GM18867 (cell line): Measurements from ENCODE around the gene FAM240B.
A peak's percentile ranks its signal among the peaks of the same experiment; 100 is the strongest.

Experiments used
- ATAC-seq: cut with Tn5 transposase; IDR thresholded peaks from one replicate; pipeline ENCODE4 v1.9.1; 2021; ENCODE audit warnings: mild to moderate bottlenecking, moderate library complexity; ENCODE audit not compliant: unreplicated experiment

Gene FAM240B

DNA sequence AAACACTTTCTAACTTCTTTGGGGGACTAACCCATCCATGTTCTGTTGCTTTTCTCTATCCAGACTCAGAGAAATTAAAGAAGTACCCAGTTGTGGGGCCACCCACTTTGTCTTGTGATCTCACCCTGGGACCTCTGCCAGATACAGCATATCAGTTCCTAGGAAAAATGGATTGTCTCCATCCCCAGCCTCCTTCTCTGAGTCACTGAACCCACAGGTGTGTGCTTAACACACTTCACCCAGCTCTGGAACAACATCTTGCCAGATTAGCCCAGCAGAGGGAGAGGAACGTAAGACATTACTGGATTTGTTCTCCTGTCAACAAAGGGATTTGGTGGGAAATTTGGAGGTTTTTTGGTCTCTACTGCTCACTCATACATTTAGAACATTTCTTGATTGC lies 19.2 kb downstream of the FAM240B start:
- no peak for ATAC-seq

DNA sequence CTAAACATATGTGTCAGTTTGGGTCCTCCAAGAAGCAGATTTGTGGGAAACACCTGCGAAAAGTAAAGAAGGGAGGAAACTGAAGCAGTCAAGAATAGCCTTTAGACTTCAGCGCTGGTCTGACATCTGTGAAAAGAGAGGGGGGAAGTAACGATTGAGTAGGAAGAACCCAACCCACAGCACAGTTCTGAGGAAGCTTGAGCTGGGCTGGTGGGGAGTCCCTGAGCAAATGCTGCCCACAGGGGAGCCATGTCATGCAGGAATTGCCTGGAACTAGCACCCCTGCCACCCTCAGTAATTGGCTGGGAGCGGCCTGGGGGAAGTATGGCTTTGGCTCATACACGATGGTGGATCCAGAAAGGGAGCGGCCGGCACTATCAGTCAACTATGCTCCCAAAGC lies 20.6 kb downstream of the FAM240B start:
- ATAC-seq: no peak

DNA sequence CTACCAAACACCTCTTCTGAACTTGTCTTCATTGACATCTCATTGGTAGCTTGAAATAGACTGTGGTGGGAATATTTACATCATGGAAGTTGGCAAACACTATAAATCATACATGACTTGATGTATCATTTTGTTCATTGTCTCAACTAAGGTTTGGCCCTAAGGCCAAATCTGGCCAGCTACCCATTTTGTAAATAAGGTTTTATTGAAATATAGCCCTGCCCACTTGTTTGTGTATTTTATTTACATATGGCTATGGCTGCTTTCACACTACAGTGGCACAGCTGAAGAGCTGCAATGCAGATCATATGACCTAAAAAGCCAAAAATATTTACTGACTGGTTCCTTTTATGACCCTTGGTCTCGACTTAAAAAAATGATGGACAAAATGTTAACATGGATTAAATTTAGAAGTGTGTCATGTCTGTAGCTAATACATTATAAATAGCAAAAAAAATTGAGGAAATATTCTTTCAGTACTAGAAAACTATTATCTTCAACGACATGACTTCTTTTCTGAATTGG lies 22.1 kb downstream of the FAM240B start:
- no peak for ATAC-seq

DNA sequence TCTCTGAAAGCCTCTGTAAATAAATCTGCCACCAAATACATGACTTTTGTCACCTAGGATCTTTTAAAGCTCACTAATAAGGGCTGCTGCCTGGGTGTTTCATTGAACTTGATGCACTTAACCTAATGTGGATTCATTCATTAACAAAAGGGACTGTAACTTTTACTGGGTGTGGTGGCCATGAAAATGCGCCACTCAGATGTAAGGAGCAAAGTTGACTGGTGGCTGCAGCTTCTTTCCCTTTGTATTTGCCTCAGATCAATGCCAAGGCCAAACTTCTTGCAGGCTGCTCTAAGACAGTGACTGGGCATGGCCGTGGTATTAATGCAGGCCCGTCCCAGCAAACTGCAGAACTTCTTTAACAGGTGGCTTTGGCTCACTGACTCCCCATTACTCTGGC lies 22.9 kb downstream of the FAM240B start:
- ATAC-seq: no peak

DNA sequence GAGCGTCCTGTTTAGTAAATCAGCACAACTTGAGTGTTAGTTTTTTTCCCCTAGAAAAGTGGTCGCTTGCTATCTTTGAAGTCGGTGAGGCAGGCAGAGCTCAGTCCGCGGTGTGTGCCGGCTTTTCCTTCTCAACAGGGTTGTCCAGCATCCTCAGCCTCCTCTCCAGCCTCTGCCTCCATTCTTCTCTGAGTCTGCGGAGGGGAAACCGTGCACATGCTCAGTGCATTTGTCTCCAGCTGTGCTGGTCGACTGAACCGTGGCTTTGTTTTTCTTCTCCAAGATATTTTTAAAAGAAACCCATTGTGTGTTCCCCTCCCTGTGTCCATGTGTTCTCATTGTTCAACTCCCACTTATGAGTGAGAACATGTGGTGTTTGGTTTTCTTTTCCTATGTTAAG lies 25.3 kb downstream of the FAM240B start:
- no peak for ATAC-seq

DNA sequence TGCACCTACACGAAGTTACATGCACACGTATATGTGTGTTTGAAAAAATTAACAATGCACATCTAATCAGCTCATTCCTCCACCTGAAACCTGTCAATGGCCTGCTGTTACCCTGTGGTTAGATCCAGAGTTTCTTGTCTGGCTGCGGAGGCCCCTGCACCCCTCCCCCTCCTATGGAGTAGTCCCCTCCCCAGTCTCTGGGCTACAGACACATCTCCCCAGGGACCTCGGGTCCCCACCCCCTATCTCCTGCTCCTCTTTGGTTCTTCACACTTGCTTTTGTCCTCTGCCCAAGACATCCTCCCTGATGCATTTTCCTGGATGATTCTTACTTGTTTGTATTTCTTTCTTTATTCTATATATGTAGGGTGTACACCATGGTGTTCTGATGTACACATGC lies 27.2 kb downstream of the FAM240B start:
- ATAC-seq: no peak

DNA sequence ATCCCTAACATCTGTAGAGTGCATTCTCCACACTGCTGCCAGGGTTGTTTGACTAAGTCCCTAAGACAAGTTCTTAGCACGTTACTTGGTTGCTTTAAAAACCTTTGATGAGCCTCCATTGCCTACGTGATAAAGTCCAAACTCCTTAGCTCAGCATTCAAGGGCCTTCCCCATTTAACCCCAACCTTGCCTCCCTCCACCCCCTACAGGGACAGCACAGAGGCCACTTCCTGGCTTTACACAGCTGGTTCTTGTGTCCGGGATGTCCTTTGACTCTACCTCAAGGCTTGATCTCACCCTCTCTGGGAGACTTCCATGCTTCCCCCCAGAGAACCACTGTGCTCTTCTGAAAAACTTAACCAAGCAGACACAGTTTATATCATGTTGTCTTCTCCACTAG lies 29.4 kb downstream of the FAM240B start:
- ATAC-seq: no peak

DNA sequence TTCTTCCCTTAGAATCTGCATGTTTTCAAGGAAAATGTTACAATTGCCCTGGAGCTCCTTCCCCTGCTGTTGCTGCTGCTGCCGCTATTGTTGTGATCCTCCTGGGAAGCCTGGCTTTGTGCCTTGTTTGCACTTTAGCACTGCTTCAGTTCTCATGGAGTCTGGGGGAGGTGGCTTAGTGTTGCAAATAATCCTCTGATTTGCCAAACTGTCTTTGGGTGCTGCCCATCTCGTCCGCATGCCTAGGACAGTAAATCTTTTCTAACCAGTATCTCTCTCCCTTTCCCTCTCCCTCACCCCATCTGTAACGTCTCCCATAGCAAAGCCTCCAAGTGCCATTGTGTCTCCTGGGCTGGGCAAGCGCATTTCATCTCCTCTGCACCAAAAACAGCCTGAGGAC lies 30.3 kb downstream of the FAM240B start:
- ATAC-seq: no peak

DNA sequence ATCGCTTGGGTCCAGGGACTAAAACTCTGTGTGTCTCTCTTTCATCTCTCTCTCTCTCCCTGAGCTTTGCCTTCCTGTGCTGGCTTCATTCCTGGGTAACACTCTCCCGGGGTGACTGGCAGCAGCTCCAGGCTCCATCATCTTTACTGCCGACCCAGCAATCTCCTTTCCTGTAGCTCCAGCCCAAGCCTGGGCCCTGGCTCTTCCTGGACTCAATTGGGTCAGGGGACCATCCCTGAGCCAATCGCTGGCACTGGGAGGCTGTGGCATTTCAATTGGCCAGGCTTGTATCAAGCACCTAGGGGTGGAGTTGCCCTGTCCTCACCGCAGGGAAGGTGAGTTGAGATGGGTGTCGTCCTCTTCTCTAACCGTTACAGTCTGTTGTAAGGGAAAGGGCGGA lies 31.9 kb downstream of the FAM240B start:
- ATAC-seq: no peak

DNA sequence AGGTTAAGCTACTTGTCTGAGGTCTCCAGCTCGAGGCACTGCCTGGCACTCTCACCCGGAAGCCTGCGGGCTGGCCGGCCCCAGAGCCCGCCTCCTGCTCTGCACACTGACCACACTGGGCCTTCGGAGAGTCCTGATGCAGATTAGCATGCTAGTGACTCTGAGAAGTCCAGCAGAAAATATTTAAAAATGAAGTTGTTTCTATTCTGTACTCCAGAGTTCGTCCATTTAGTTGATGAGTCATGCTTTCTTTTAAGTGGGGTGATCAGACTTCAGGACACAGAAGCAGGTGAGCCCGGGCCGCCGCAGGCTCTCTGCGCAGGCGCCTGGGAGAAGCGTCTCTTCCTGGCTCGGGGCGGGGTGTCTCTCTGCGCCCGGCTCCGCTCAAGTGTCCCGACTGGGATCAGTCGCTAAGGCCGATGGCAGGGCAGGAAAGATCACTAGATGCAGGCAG lies 32.5 kb downstream of the FAM240B start:
- no peak for ATAC-seq

DNA sequence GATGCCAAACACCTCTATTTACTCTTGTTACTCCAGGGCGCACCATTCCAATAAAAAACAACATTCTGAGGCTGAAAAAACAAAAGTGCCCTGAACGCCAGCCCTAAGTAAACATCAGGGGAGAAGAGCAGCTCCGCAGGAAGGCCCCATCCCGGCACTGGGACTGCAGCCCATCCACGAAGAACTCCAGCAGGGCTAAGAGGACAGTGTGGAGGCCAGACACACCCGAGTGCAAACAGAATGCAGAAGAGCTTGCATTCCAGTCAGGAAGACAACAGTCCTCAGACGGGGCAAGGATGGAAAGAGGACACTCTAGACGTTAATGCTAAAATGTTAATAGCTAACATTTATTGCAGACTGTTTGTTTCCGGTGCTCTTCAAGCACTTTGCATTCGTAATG lies 33.0 kb downstream of the FAM240B start:
- ATAC-seq: no peak

DNA sequence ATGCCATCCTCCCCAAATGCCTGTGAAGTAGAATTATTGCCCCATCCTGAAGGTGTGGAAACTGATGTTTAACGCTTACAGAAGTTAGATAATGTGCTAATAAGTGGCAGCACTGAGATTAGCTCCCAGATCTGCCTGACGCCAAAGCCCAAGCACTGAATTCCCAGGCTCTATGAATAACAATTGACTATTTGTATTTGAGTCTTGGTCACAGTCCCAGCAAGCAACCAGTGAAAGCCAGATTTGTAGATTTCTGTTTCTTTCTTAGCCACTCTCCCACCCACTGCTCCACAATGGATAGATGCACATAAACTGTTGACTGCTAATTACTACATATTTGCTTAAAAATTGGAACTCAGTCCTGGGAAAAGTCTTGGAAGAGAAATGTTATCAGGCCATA lies 34.4 kb downstream of the FAM240B start:
- no peak for ATAC-seq

DNA sequence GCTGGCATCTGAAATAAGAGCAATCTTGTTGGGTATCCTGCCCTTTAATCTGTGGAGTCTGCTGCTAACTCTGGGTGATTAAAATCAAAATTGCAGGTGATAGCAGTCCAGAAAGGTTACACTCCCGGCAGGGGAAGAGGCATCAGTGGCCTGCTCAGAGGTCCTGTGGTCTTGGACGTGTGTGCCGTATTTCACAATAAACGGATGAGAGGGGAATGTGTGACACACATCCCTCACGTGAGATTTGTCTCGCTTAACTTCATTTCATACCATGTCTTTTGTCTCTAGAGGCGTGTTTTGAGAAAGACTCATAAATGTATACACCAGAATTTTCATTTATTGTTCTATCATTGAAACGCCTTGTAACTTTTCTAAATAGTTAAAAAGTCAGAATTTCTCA lies 36.6 kb downstream of the FAM240B start:
- ATAC-seq: no peak

DNA sequence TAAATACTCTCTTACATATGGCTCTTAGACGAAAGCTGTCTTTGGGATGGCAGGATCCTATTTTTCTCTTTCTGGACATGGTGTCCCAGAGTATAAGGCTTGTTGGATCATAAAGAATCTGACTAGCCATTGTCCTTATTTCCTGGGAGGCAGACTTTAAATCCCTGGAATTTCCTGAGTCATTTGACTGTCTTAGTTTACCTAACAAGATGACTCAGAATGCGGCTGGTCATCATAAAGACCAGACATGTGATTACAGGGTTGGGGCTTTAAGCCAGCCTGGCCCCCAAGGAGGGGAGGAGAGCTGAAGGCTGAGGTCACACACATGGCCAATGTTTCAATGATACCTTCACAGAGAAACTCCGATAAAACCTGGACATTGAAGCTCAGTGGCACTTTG lies 37.2 kb downstream of the FAM240B start:
- no peak for ATAC-seq

DNA sequence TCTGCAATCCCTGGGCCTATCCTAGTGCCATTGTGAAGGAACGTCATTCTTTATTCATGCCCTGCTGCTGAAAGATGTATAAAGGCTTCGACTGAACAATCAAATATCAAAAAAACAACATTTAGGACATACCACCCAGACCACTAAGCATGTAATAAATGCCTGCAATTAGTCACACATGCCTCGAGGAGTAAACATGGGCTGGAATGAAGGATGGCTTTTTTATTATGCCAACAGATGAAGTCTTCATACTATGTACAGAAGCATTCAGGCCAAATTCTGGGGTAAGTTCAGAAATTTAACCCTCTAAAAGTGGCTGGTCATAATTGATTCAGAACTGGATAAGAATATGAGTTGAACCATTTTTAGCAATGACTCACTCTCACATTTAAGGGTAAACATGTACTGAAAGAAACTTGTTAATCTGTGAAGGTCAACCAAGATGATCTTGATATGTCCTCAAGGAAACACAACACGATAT lies 38.1 kb downstream of the FAM240B start:
- peak; percentile 63 for ATAC-seq

DNA sequence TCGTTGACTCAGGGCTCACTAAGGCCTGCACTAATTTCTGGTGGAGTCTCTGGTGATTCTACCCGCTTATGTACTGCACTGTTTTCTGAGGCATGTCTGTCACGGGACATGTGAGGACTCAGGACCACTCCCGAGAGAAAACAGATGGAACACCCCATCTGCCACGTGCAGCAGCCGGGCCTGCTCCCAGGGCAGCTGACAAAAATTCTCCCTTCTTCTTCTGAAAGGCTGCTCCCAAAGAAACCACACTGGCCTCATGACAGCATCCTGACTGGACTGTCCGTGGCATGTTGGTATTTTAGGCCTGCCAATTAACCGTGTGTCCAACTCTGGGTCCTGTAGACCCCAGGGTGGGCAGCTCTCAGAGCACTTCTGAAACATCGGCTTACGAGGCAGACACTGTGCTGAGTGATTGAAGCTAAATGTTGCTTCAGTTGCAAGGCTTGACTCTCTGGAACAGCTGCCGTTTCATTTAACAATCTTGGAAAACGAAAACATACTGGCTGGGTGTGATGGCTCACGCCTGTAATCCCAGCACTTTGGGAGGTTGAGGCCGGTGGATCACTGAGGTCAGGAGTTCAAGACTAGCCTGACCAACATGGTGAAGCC lies 39.0 kb downstream of the FAM240B start:
- no peak for ATAC-seq

DNA sequence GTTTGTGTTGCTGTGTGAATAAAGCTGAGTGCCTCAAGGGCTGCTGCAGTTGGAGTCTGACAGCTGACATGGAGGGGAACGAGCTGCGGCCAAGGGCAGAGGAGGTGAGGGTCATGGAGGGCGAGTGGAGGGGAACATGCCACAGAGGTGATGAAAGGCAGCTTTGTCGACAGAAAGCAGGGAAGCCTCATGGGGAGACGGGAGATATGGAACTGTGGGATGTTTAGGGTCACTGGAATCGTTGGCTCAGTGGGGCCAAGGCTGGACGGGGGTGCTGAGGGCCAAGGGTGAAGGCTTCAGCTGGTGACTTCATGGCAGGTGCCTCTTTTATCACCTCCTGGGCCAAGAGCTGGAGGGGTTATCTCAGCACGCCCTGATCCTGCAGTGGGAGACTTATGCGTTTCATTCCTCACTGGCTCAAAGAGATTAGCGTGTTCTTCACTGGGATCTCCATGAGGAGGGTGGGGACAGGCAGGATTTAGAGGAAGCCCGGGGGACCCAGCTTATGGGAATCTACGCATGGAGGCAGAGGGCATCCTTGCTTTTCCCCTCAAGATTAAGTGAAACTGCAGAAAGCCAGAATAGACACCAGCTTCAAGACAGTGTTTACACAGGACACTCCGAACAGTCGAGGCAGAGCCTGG lies 42.2 kb downstream of the FAM240B start:
- ATAC-seq: no peak

DNA sequence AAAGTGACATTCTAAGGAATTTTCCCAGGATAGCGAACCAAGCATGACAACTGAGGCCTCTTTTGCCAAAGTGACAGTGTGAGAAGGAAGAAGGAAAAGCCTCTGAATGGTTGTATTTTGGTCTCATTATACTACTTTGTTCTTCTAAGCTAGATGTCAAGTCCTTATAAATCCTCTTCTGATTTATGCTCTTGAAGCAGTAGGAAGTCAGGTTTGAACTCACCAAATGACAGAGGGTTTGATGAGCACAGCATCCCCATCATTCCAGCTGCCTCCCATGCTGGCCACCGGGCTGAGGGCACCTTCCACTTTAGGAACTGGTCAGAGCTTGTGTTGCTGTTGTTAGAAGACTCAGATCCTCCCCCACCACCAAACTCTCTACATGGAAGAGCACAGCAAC lies 44.1 kb downstream of the FAM240B start:
- no peak for ATAC-seq

DNA sequence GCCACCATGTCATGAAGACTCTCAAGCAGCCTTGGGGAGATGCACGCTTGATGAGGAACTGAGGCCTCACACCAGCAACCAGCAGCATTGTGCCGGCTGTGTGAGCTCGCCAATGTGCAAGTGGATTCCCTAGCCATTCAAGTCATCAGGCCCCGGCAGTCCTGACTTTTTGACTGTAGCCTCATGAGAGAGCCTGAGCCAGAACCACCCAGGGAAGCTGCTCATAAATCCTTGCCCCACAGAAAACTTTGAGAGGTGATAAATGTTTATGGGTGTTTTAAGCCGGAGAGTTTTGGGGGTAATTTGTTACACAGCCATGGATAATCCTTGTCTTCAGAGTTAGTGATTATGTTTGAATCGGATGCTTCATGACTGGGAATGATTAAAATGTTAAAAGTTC lies 44.7 kb downstream of the FAM240B start:
- no peak for ATAC-seq

DNA sequence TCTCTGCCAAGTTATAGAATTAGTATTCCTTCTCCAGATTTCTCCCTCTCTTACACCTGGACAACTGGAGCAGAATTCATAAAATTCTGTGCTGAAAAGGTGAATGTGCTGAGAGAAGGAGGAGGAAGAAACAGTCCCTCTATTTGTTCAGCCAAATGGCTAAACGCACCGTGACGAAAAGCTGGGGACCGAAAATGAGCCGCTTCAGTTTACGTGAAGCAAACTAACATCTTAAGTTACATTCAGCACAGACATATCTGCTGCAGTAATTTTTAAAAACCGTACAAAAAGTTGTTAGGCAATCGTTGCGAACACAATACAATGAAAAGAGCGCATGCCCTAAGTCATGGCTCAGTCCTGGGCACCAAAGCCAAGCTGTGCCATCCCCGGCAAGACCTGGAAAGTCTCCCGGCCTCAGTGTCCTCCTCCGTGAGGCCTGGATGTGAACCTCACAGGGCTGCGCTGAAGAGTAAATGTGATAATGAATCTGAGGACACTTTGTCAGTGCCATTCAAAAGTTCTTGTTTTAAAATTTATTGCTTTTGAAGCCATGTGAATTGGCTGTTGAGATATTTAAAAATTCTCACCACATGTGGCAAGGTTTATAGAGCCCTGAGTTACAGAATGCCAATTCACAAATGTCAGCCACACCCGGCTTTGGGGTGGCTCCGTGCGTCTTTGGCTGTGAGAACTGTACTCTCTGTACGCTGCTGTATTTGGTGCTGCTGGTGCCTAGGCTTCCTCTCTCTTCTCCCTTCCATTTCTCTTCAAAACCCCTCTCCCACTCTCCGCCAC lies 46.3 kb downstream of the FAM240B start:
- no peak for ATAC-seq

DNA sequence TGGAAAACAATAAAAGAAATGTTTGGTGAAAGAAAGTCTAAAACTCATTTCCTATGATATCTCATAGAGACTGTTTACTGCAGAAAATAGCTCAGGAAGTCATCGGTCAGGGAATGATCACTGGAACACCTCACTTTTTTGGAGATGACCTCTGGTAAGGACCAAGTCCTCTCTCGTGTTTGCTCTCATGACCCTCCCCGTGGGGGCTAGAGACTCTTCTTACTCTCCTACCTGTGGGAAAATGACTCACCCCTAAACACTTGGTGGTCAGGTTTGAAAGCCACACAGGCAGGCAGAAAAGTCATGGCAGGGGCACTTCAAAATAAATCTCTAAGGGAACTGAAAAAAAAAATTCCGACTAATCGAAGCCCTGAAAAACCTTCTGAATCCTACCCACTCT lies 48.2 kb downstream of the FAM240B start:
- ATAC-seq: peak; percentile 50

DNA sequence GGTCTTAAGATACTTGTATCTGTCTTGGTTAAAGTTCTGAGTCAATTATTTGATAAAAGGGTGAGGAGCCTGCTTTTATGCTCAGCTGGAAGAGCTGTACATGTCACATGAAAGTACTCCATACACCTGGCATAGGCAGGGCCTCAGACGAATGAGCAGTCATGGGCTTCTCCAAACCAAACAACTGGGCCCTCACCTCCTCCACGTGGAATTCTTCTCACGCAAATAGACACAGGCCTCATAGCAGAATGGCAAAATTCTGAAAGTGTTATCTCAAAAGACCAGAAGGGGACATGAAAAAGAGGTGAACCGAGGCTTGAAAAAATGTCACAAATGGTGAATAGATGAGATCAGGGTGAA lies 48.6 kb downstream of the FAM240B start:
- ATAC-seq: peak; percentile 16
